ENCODE results near the gene LAPTM4A. TPM values are rescaled to one million over a fixed set of nuclear protein-coding genes. Genes with fewer than 3 reads are reported as not detected.
"Not testable (repeated sequence)": the region's sequence is repeated elsewhere in the genome, so short reads cannot be mapped to it uniquely, and the experiment has no call there.

The LAPTM4A gene
- total RNA-seq, 1 experiment from 2014 or later: 125 TPM

GRCh38 chr2:20092226-20092900 is 40.9 kb upstream of the LAPTM4A start:
- H3K9me3 ChIP-seq (ENCODE audit: insufficient read depth, low read depth): no peaks in the 10 kb centered on the region
- peak overlapping the region; percentile 47; the same call in 1 of the 2 replicates for H3K4me2 ChIP-seq
- no peak for TF ChIP-seq CTCF (conservative IDR thresholded peaks at IDR 0.05)
- TF ChIP-seq EZH2 (IDR thresholded peaks at IDR 0.05; ENCODE audit: low read depth): no peak
- H3K27me3 ChIP-seq (ENCODE audit: insufficient read depth, low read depth): no peaks in the 10 kb centered on the region
- no peaks in the 10 kb centered on the region for H4K20me1 ChIP-seq (ENCODE audit: insufficient read depth)
- H3K36me3 ChIP-seq (ENCODE audit: low read depth): no peaks in the 10 kb centered on the region
- BruUV-seq (replicated peaks): no TSS peak
- CTCF ChIA-PET: no interaction called here
- peaks cover 38% of the 10 kb centered on the region for H3K4me1 ChIP-seq (replicated peaks; ENCODE audit: insufficient read depth)
- POLR2A ChIA-PET (ENCODE audit: unreplicated experiment): no interaction called here
- peak overlapping the region; percentile 71 for H3K27ac ChIP-seq
- intact Hi-C loops (cut with micrococcal nuclease; ENCODE audit: unreplicated experiment): loop anchor here (10.0 kb wide), 2 partner anchors 728 to 1568 kb away; no protein-coding TSS in a partner anchor
- H3F3A ChIP-seq (ENCODE audit: insufficient read depth, low read depth): 0 out of 2 replicates have a peak, but pooled peaks cover 5% of the 10 kb centered on the region
- H2AFZ ChIP-seq: no peak overlapping the region
- no peak overlapping the region for H3K4me3 ChIP-seq
- no peaks in the 10 kb centered on the region for H3K9me2 ChIP-seq (ENCODE audit: insufficient read depth)
- H3K79me2 ChIP-seq (ENCODE audit: low read depth): no peaks in the 10 kb centered on the region
- DNase-seq: no peak

- no TSS peak for BruUV-seq (replicated peaks)
- no peaks in the 10 kb centered on the region for H3K9me3 ChIP-seq (ENCODE audit: insufficient read depth, low read depth)
- CTCF ChIA-PET: no interaction called here
- H2AFZ ChIP-seq: peak overlapping the region; percentile 64; the same call in 1 of the 2 replicates
- peak overlapping the region; percentile 47 for H3K4me2 ChIP-seq
- POLR2A ChIA-PET (ENCODE audit: unreplicated experiment): no interaction called here
- TF ChIP-seq CTCF (conservative IDR thresholded peaks at IDR 0.05) (no peak), EZH2 (IDR thresholded peaks at IDR 0.05; ENCODE audit: low read depth) (no peak)
- H3K4me3 ChIP-seq: no peak overlapping the region
- no peak for DNase-seq
- intact Hi-C loops (cut with micrococcal nuclease; ENCODE audit: unreplicated experiment): loop anchor here (10.0 kb wide), 2 partner anchors 727 to 1567 kb away; no protein-coding TSS in a partner anchor
- H3K79me2 ChIP-seq (ENCODE audit: low read depth): no peaks in the 10 kb centered on the region
- no peaks in the 10 kb centered on the region for H4K20me1 ChIP-seq (ENCODE audit: insufficient read depth)
- H3K4me1 ChIP-seq (replicated peaks; ENCODE audit: insufficient read depth): peaks cover 38% of the 10 kb centered on the region
- peak overlapping the region; percentile 71 for H3K27ac ChIP-seq
- no peaks in the 10 kb centered on the region for H3K9me2 ChIP-seq (ENCODE audit: insufficient read depth)
- H3K27me3 ChIP-seq (ENCODE audit: insufficient read depth, low read depth): no peaks in the 10 kb centered on the region
- 0 out of 2 replicates have a peak, but pooled peaks cover 5% of the 10 kb centered on the region for H3F3A ChIP-seq (ENCODE audit: insufficient read depth, low read depth)
- no peaks in the 10 kb centered on the region for H3K36me3 ChIP-seq (ENCODE audit: low read depth)
Measured at GRCh38 chr2:20091305-20091991, 40.0 kb upstream of the LAPTM4A start.

- no peaks in the 10 kb centered on the region for H4K20me1 ChIP-seq (ENCODE audit: insufficient read depth)
Measured at GRCh38 chr2:20089715-20090464, 38.5 kb upstream of the LAPTM4A start.

GRCh38 chr2:20085909-20086308 is 34.5 kb upstream of the LAPTM4A start:
- H2AFZ ChIP-seq; H3K79me2 ChIP-seq (ENCODE audit: low read depth); CTCF ChIA-PET; DNase-seq; H3K4me3 ChIP-seq; H3K27me3 ChIP-seq (ENCODE audit: insufficient read depth, low read depth); H3K9me3 ChIP-seq (ENCODE audit: insufficient read depth, low read depth); H3K27ac ChIP-seq; intact Hi-C loops (cut with micrococcal nuclease; ENCODE audit: unreplicated experiment); H3K36me3 ChIP-seq (ENCODE audit: low read depth); H4K20me1 ChIP-seq (ENCODE audit: insufficient read depth); H3F3A ChIP-seq (ENCODE audit: insufficient read depth, low read depth); BruUV-seq (replicated peaks); H3K9me2 ChIP-seq (ENCODE audit: insufficient read depth); POLR2A ChIA-PET (ENCODE audit: unreplicated experiment): not testable (repeated sequence)
- peak overlapping the region; percentile 8; the same call in 1 of the 2 replicates for H3K4me2 ChIP-seq
- peaks cover 47% of the 10 kb centered on the region for H3K4me1 ChIP-seq (replicated peaks; ENCODE audit: insufficient read depth)

More at GRCh38 chr2:20089715-20090464, 38.5 kb upstream of the LAPTM4A start:
- Histone ChIP-seq H3K4me2 (no peak overlapping the region), H3K79me2 (ENCODE audit: low read depth) (no peaks in the 10 kb centered on the region), H3F3A (ENCODE audit: insufficient read depth, low read depth) (0 out of 2 replicates have a peak, but pooled peaks cover 5% of the 10 kb centered on the region), H3K9me3 (ENCODE audit: insufficient read depth, low read depth) (no peaks in the 10 kb centered on the region), H2AFZ (no peak overlapping the region), H3K27ac (no peak overlapping the region), H3K4me1 (replicated peaks; ENCODE audit: insufficient read depth) (peaks cover 46% of the 10 kb centered on the region), H3K36me3 (ENCODE audit: low read depth) (no peaks in the 10 kb centered on the region), H3K27me3 (ENCODE audit: insufficient read depth, low read depth) (no peaks in the 10 kb centered on the region), H3K9me2 (ENCODE audit: insufficient read depth) (no peaks in the 10 kb centered on the region), H3K4me3 (no peak overlapping the region)
- DNase-seq: no peak
- POLR2A ChIA-PET (ENCODE audit: unreplicated experiment): no interaction called here
- BruUV-seq (replicated peaks): no TSS peak
- CTCF ChIA-PET: interaction anchor here (1.4 kb wide), 1 partner anchor 74 kb away, joined by 5 read pairs; no protein-coding TSS in a partner anchor
- no peak for TF ChIP-seq CTCF (conservative IDR thresholded peaks at IDR 0.05)
- TF ChIP-seq EZH2 (IDR thresholded peaks at IDR 0.05; ENCODE audit: low read depth): no peak
- intact Hi-C loops (cut with micrococcal nuclease; ENCODE audit: unreplicated experiment): loop anchor here (10.0 kb wide), 2 partner anchors 725 to 1565 kb away; no protein-coding TSS in a partner anchor

Measured in PC-9 (cell line).